ENCODE measurements around the gene ASTL. TPM values are rescaled to one million over a fixed set of nuclear protein-coding genes. Genes with fewer than 3 reads are reported as not detected.

The ASTL gene
- total RNA-seq, 4 donors from 2014 or later: 0.87 to 1.7 TPM; not detected in 2

DNA sequence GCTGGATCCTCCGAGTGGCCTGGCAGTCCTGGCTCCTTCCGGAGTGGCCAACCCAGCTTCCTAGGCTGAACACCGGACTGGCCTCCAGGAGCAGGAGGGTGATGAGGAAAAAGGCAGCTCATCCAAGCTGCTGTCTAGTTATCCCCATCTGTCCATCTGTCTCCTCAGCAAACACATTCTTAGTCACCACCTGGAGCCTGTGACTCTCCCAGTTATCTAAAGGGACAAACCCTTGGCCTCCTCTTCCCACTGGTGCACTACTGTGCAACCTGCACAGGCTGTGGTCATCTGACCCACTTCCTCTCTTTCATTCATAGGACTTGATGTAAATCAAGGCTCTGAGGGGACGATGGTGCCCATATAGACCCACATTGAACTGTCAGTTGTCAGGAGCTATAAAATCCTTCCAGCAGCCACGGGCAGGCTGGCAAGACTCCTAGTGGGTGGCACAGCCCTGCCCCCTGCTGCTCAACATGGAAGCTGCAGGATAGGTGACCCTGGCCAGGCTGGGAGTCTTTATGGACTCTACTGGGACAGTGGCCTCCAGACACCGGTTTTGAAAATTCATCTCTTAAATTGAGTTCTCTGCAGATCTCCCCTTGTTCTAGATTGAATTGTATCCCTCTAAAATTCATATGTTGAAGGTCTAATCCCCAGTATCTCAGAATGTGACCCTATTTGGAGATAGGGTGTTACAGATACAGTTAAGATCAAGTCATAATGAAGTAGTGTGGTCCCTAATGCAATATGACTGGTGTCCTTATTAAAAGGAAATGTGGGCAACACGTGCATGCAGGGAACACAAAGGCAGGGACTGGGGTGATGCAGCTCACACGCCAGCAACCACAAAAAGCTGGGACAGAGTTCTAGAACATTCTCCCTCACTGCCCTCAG, 36.2 kb upstream of the ASTL start:
- Histone ChIP-seq H3K4me1 (no peaks in the 10 kb centered on the region), H3K36me3 (no peaks in the 10 kb centered on the region), H3K27me3 (no peaks in the 10 kb centered on the region), H3K27ac (no peak overlapping the region), H3K9me3 (no peaks in the 10 kb centered on the region), H3K4me3 (no peak overlapping the region)
- no peak for DNase-seq (ENCODE audit: low spot score in 2 of 2)
- WGBS: 53% methylated on average over 8 of the region's 8 CpGs
- TF ChIP-seq, protein P1, sequence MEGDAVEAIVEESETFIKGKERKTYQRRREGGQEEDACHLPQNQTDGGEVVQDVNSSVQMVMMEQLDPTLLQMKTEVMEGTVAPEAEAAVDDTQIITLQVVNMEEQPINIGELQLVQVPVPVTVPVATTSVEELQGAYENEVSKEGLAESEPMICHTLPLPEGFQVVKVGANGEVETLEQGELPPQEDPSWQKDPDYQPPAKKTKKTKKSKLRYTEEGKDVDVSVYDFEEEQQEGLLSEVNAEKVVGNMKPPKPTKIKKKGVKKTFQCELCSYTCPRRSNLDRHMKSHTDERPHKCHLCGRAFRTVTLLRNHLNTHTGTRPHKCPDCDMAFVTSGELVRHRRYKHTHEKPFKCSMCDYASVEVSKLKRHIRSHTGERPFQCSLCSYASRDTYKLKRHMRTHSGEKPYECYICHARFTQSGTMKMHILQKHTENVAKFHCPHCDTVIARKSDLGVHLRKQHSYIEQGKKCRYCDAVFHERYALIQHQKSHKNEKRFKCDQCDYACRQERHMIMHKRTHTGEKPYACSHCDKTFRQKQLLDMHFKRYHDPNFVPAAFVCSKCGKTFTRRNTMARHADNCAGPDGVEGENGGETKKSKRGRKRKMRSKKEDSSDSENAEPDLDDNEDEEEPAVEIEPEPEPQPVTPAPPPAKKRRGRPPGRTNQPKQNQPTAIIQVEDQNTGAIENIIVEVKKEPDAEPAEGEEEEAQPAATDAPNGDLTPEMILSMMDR (IDR thresholded peaks at IDR 0.05): peak; percentile 65 to 85
- no peak for TF ChIP-seq EP300 (IDR thresholded peaks at IDR 0.05)

DNA sequence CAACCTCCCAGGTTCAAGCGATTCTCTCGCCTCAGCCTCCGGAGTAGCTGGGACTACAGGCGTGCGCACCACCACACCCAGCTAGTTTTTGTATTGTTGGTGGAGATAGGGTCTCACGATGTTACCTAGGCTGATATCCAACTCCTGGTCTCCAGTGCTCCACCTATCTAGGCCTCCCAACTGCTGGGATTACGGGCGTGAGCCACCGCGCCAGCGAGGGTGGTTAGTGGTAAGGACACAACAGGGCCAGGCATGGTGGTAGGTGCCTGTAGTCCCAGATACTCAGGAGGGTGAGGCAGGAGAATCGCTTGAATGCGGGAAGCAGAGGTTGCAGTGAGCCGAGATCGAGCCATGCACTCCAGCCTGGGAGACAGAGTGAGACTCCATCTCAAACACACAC, 33.5 kb upstream of the ASTL start:
- Histone ChIP-seq H3K4me3 (no peak overlapping the region), H3K27ac (no peak overlapping the region), H3K36me3 (no peaks in the 10 kb centered on the region), H3K27me3 (no peaks in the 10 kb centered on the region), H3K4me1 (no peaks in the 10 kb centered on the region), H3K9me3 (no peaks in the 10 kb centered on the region)
- no peak for DNase-seq (ENCODE audit: low spot score in 2 of 2)
- 89% methylated on average over 15 of the region's 15 CpGs for WGBS
- TF ChIP-seq EP300 (IDR thresholded peaks at IDR 0.05) (no peak), POLR2AphosphoS5 (IDR thresholded peaks at IDR 0.05) (no peak), POLR2A (IDR thresholded peaks at IDR 0.05) (no peak)
- TF ChIP-seq, protein P1 (IDR thresholded peaks at IDR 0.05): no peak

DNA sequence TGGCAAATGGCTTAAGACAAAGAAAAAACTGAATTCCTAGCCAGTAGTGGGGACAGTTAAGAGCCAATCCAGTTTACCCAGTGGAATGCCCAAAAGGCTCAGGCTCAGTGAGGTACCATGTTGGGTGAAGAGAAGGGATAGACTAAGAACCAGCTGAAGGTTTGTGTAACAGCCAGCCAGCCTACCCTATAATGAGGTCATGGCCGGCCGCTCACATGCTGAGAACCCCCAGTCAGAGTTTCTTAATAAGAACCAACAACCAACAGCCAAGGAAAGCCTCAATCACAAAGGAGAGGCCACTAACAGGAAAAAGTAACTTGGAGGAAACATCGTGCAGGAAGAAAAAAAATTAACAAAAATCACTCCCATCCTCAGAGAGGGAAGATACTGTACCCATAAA, 32.3 kb upstream of the ASTL start:
- H3K36me3 ChIP-seq: no peaks in the 10 kb centered on the region
- WGBS: 91% methylated on average over 3 of the region's 3 CpGs
- H3K4me1 ChIP-seq: no peaks in the 10 kb centered on the region
- H3K4me3 ChIP-seq: no peak overlapping the region
- H3K9me3 ChIP-seq: no peaks in the 10 kb centered on the region
- no peak for DNase-seq (ENCODE audit: low spot score in 2 of 2)
- no peak overlapping the region for H3K27ac ChIP-seq
- no peaks in the 10 kb centered on the region for H3K27me3 ChIP-seq
- TF ChIP-seq EP300 (IDR thresholded peaks at IDR 0.05): no peak
- TF ChIP-seq POLR2AphosphoS5 (IDR thresholded peaks at IDR 0.05): no peak
- TF ChIP-seq, protein P1 (IDR thresholded peaks at IDR 0.05): no peak
- no peak for TF ChIP-seq POLR2A (IDR thresholded peaks at IDR 0.05)

DNA sequence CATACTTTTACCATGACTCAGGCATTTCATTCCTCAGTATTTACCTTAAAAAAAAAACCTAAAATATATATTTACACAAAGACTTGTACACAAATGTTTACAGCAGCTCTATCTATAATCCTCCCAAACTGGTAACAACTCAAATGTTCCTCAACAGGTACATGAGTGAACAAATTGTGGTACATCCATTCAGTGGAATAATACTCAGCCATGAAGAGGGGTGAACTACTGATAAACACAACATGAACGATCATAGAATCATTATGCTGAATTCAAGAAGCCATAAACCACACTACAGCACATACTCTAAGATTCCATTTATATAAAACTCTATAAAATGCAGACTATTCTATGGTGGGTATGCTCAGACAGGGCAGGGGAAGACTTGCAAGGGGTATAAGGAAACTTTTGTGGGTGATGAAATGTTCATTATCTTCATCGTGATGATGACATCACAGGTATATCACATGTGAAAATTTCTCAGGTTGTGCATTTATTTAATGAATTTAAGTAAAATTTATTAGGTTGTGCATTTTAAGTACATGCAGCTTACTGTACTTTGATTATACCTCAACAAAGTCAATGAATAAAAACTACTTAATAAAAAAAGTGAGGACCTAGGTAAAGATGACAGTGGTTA, 31.7 kb upstream of the ASTL start:
- DNase-seq (ENCODE audit: low spot score in 2 of 2): no peak
- Histone ChIP-seq H3K4me1 (no peaks in the 10 kb centered on the region), H3K36me3 (no peaks in the 10 kb centered on the region), H3K4me3 (no peak overlapping the region), H3K27ac (no peak overlapping the region), H3K27me3 (no peaks in the 10 kb centered on the region), H3K9me3 (no peaks in the 10 kb centered on the region)
- TF ChIP-seq EP300 (IDR thresholded peaks at IDR 0.05) (no peak), POLR2AphosphoS5 (IDR thresholded peaks at IDR 0.05) (no peak), POLR2A (IDR thresholded peaks at IDR 0.05) (no peak)
- TF ChIP-seq, protein P1 (IDR thresholded peaks at IDR 0.05): no peak
- 87% methylated on average over 2 of the region's 2 CpGs for WGBS

DNA sequence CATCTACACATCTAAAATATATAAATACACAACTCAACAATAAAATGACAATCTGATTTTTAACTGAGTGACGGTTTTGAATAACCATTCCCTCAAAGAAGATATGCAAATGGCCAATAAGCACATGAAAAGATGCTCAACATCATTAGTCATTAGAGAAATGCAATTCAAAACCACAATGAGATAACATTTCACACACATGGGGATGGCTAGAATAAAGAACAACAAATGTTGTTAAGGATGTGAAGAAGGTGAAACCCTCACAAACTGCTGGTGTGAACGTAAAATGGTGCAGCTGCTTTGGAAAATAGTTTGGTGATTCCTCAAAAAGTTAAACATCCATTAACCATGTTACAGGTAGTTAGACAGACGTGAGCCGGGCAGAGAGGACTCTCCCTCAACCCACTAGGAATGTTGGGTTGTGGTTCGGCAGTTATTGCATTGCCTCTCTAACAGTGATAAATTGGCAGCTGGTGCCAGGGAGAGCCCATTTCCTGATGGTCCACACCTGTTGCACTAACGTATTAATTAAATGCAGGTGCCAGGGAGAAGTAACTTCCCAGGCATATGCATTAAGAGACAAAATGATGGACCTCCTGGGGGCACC, 29.2 kb upstream of the ASTL start:
- whole genome bisulfite sequencing: 64% methylated on average over 6 of the region's 6 CpGs
- Histone ChIP-seq H3K36me3 (no peaks in the 10 kb centered on the region), H3K27me3 (no peaks in the 10 kb centered on the region), H3K27ac (no peak overlapping the region), H3K9me3 (no peaks in the 10 kb centered on the region), H3K4me1 (no peaks in the 10 kb centered on the region), H3K4me3 (no peak overlapping the region)
- TF ChIP-seq POLR2A (IDR thresholded peaks at IDR 0.05) (no peak), POLR2AphosphoS5 (IDR thresholded peaks at IDR 0.05) (no peak), EP300 (IDR thresholded peaks at IDR 0.05) (no peak)
- TF ChIP-seq, protein P1 (IDR thresholded peaks at IDR 0.05): no peak
- DNase-seq (ENCODE audit: low spot score in 2 of 2): no peak
